GM18519 (cell line): ENCODE measurements around the gene PRPF40A.

Experiments
- ATAC-seq: cut with Tn5 transposase; IDR thresholded peaks from one replicate; pipeline ENCODE4 v1.9.1; 2021; ENCODE audit warnings: mild to moderate bottlenecking, moderate library complexity; ENCODE audit not compliant: unreplicated experiment, low FRiP score

The PRPF40A gene

GRCh38 chr2:152718076-152718908 is 1.0 kb upstream of the PRPF40A start, which contains the start of gene ARL6IP6:
ARL6IP6 (plus strand) TSS chr2:152718620; CDS start chr2:152718625, 5 bp downstream.
- ATAC-seq: peak; percentile 54

GRCh38 chr2:152716805-152717227 is 445 bp downstream of the PRPF40A start:
- ATAC-seq: no peak

GRCh38 chr2:152715854-152716428 is 1.3 kb downstream of the PRPF40A start:
- ATAC-seq: no peak

- ATAC-seq: no peak
Observed at GRCh38 chr2:152715112-152715511, 2.1 kb downstream of the PRPF40A start.

- ATAC-seq: no peak
Observed at GRCh38 chr2:152710713-152711112, 6.5 kb downstream of the PRPF40A start.

DNA sequence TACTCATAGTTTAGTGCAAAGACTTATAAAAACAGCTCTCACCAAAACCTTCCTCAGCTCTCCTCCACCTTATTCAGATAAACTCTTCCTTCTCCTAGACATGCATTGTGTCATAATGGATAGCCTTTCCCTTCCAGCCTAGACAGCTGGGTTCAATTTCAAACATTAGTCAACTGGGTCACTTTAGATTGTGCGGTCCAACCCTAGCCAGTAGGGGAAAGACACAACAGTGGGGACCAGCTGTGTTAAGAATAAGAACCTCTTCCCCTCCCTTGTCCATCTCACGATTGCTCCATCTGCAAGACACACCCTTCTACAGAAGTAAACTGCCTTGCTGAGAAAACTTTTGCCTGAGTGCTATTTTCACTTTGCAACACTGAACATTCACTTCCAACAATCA is 8.5 kb downstream of the PRPF40A start:
- ATAC-seq: no peak

DNA sequence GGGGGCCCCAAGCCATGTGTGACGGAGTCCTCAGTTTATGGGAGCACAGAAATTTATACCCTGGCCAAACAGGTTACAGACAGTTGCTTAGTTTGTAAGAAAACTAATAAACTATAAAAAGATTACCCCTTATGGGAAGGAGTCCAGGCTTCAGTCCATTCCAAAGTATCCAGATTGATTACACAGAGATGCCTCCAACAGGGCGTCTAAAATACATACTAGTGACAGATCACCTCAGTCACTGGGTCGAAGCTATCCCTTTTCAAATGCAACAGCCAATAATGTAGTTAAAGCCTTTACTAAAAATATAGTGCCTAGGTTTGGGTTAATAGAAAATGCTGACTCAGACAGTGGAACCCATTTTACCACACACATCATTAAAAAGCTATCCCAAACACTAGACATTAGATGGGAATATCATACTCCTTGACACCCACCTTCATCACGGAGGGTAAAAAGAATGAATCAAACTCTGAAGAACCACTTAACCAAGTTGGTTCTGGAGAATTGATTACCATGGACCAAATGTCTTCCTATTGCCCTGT is 10.7 kb downstream of the PRPF40A start:
- no peak for ATAC-seq

DNA sequence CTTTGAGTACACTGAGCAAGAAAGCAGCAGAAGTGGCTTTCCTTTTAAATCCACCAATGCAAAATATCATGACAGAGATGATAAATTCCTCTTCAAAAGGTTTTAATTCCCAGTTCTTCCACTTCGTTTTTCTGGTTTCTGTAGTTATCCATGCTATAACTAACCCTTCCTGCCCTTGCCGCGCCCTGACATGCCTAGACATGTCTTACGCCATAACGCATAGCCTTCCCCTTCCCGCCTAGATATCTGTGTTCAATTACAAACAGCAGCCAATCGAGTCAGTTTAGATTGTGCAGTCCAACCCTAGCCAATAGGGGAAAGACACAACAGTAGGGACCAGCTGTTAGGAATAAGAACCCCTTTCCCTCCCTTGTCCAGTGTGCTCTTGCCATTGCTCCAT is 16.1 kb downstream of the PRPF40A start:
- ATAC-seq: no peak

DNA sequence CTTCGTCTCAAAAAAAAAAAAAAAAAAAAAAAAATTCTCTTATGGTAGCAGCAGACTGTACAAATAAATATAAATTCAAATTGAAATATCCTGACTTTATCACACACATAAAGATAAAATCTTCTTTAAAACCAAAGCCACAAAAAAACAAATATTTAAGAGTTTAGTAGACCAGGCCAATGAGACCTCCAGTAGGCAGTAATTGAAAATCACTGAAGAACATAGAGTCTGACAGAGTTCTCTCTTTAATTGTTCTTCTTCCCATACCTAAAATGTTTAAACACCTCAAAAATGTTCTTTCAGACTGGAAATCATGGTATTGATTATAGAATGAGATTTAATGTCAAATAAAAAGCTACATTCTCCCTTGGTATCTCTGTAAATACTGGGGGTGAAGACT is 20.8 kb downstream of the PRPF40A start:
- ATAC-seq: no peak

DNA sequence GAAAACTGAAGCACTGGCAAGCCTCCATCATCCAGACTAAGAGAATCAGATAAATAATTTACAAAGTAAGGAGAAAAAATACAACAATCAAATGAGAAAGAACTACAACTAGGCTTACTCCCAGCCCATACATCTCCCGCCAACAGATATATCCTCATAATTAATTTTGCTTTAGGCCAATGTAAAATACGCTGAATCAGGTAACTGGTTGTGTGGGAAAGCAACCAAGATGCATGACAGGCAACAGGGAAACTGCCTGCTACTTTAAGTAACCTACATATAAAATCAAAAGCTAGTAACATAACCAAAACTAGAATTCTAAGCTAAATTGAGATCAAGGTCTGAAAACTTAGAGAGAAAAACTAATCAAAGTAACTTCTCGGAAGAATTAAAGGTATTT is 21.5 kb downstream of the PRPF40A start:
- ATAC-seq: no peak

DNA sequence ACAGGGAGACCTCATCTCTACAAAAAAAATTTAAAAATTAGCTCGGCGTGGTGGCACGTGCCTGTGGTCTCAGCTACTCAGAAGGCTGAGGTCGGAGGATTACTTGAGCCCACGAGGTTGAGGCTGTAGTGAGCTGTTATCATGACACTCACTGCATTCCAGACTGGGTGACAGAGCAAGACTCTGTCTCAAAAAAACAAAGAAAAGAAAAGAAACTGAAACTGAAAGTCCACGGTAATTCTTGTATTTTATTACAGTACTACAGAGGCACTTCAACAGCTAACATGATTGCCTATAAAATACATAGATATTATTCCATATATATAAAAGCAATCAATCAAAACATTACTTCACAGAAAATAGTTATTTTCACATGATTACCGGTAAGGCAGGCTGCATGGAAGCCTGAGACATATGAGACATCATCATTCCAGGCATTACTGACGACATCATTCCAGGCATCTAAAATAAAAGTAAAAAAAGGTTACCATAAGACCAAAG is 23.1 kb downstream of the PRPF40A start:
- ATAC-seq: no peak

DNA sequence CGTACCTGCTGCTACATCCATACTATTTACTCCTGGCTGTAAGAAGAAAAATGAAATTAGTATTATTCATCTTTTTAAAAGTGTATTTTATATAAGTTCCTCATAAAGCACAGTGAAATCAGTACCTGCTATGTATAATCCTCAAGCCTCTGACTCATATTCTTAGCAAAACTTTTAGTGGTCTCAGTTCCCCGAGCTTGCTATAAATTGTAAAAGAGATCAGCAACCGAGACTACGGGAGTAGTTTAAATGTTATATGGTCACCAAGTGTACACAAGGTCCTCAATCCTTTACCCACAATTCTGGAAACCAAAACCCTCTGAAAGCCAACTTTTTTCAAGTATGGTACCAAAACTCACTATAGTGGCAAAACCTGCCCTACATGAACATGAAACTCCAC is 24.2 kb downstream of the PRPF40A start:
- ATAC-seq: peak; percentile 91

GRCh38 chr2:152686321-152686720 is 30.9 kb downstream of the PRPF40A start:
- no peak for ATAC-seq

DNA sequence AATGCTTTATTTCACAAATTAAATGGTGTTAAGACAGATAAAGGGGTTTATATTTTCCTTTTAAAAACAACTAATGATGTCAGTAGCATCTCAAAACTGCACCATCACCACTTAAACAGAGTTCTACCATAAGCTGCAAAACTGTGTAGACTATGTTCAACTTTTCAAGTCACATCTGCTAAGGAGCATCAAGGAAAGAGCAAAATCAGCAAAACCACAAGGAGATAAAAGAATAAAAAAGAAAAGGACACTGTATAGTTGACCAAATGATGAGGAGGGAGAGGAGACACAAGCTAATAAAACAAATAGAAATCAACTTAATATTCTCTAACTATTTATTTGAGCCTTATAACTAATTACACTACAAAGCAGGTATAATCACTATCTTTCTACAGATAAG is 33.9 kb downstream of the PRPF40A start:
- no peak for ATAC-seq

GRCh38 chr2:152682663-152683062 is 34.6 kb downstream of the PRPF40A start:
- ATAC-seq: no peak

DNA sequence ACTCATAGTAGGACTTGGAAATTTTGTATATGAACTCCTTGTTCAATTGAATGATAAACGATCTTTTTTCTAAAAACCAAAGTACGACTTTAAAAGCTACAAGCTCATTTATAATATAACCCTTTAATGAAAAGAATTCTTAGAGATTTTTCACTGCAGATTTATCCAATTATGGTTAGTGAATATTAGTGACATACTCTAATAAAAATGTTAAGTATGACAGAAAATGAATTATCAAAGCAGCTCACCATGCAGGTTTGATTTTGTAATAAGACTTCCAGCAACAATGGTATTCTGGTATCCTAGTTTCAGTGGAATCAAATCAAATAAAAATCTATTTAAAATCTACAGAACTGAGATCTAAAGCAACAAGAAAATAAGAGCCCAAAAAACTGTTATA is 38.5 kb downstream of the PRPF40A start:
- ATAC-seq: no peak

DNA sequence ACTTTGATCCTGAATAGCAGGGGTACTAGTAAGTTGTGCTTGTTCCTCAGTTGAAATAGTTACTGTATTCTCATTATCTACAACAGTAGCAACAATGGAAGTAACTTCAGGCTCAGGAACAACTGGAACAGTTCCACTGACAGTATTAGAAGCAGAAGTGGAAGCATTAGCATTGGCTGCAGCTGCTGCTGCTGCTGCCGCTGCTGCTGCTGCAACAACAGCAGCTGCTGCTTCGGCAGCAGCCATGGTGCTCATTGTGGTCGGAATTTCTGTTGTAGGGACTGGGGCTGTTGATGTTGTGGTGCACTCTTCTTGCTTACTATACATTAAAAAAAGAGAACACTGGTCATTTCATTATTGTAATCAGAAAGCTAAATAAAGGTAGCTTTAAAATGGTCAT is 40.8 kb downstream of the PRPF40A start:
- no peak for ATAC-seq

- ATAC-seq: no peak
Observed at GRCh38 chr2:152674334-152674733, 42.9 kb downstream of the PRPF40A start.

GRCh38 chr2:152664725-152665124 is 52.5 kb downstream of the PRPF40A start:
- ATAC-seq: no peak

GRCh38 chr2:152661076-152661475 is 56.2 kb downstream of the PRPF40A start:
- ATAC-seq: no peak

DNA sequence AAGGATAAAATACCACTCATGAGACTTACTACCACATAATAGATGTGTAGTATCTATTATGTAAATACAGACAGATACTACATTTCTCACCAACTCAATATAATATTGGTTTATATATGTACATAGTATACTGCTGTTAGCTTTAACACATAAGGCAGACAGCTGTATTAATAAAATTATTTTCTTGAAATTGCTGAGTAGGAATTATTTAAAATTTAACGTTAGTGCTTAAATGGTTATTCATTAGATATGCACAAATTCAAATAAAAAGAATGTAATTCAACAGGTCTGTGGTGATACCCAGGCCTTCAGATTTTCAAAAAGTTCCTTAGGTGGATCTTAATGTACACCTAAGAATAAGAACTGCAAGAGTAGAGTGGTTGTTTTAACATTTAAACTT is 59.0 kb downstream of the PRPF40A start:
- no peak for ATAC-seq

- ATAC-seq: peak; percentile 69
Observed at GRCh38 chr2:152657043-152657442, 60.2 kb downstream of the PRPF40A start.
